Femur (tissue), 1 donor: ENCODE results near the gene OSBPL7.

Experiments used
- DNase-seq: peaks from one replicate; pipeline ENCODE4 v3.0.0-alpha.2; 2017

Gene OSBPL7

GRCh38 chr17:47757386-47757785, 64.2 kb downstream of the OSBPL7 start:
- DNase-seq = no peak
